NT2/D1 (cell line): ENCODE results near the gene LMX1B.

Experiments used
- YY1 ChIP-seq: IDR thresholded peaks from 2 replicates; pipeline ENCODE4 v1.6.1; 2011; ENCODE audit not compliant: insufficient read length, insufficient read depth
- ZNF274 ChIP-seq: IDR thresholded peaks from 2 replicates; pipeline ENCODE4 v1.6.1; 2011; ENCODE audit warnings: mild to moderate bottlenecking, low read depth, low read length

GRCh38 chr9:126668058-126668457 lies 54.3 kb downstream of the LMX1B start:
- TF ChIP-seq YY1 (no peak), ZNF274 (no peak)
